Endothelial cell of umbilical vein (primary cell): ENCODE data around the gene EPAS1. TPM values are rescaled to one million over a fixed set of nuclear protein-coding genes. Genes with fewer than 3 reads are reported as not detected.

Experiments used
- BruUV-seq: library from RNA; stranded (reverse); fragments of 400-500 nt; replicated peaks from 2 replicates; lab custom pipeline; 2021; lab: Mats Ljungman, UMichigan
- CTCF ChIA-PET: fragments of 300-600, 350-600 bp; sonication (Branson Sonifier 250); formaldehyde crosslinking; loops from one replicate; lab custom pipeline; 2021; ENCODE audit warnings: antibody characterized with exemption, inconsistent platforms; lab: Charles Lee
- POLR2A ChIA-PET: fragments of 300-600, 350-600 bp; sonication (Branson Sonifier 250); formaldehyde crosslinking; loops from one replicate; lab custom pipeline; 2021; ENCODE audit warnings: antibody characterized with exemption, inconsistent platforms; lab: Charles Lee
- DNase-seq: peaks from one replicate; pipeline ENCODE4 v3.0.0-alpha.2; 2011; ENCODE audit warnings: low read depth, low spot score
- FAIRE-seq: peaks from 2 replicates; lab custom pipeline; 2011; peaks lifted over from hg19 to GRCh38; lab: Jason Lieb, UNC
- H2AFZ ChIP-seq: 2 replicates; pipeline ENCODE4 v1.6.0; 2012; ENCODE audit warnings: low read depth, low read length, control low read depth, inconsistent platforms
- H3K27ac ChIP-seq: 2 replicates; pipeline ENCODE4 v1.5.1; 2011; ENCODE audit warnings: low read depth, mild to moderate bottlenecking, control low read depth, low read length, moderate library complexity; ENCODE audit not compliant: insufficient read depth
- H3K27me3 ChIP-seq, 2 experiments: 2 replicates each; pipeline versions ENCODE4 v1.6.0 to v1.6.1; 2011; ENCODE audit warnings: low read length in 2 of 2, mixed read lengths in 1 of 2; ENCODE audit not compliant: control insufficient read depth in 2 of 2, insufficient read depth in 2 of 2
- H3K36me3 ChIP-seq, 2 experiments: 2 replicates in 1 of 2; 3 replicates in 1 of 2; pipeline ENCODE4 v1.5.1; 2011; ENCODE audit warnings: low read length in 2 of 2, mild to moderate bottlenecking in 1 of 2, moderate library complexity in 1 of 2; ENCODE audit not compliant: control insufficient read depth in 2 of 2, insufficient read depth in 2 of 2; ENCODE audit errors: extremely low read depth in 1 of 2
- H3K4me1 ChIP-seq: 3 replicates; pipeline ENCODE4 v1.5.1; 2011; ENCODE audit warnings: mild to moderate bottlenecking, low read length; ENCODE audit not compliant: control insufficient read depth, insufficient read depth; ENCODE audit errors: extremely low read depth
- H3K4me2 ChIP-seq: 2 replicates; pipeline ENCODE4 v1.6.1; 2011; ENCODE audit warnings: low read length, control low read depth, mixed read lengths; ENCODE audit not compliant: insufficient read depth
- H3K4me3 ChIP-seq, 3 experiments: fragments of 200-600 bp in 1 of 3; sonication (generic), shearing (Covaris generic) in 1 of 3; replicated peaks in 1 of 3; 2 replicates each; pipeline ENCODE4 v1.5.1; 2011 to 2016; ENCODE audit warnings: control low read depth in 3 of 3, low read length in 3 of 3, mild to moderate bottlenecking in 2 of 3, inconsistent platforms in 1 of 3, low read depth in 1 of 3, moderate library complexity in 1 of 3; ENCODE audit not compliant: insufficient read depth in 1 of 3
- H3K79me2 ChIP-seq: 2 replicates; pipeline ENCODE4 v1.6.0; 2012; ENCODE audit warnings: low read length, inconsistent platforms; ENCODE audit not compliant: control insufficient read depth, insufficient read depth
- H3K9ac ChIP-seq: replicated peaks from 2 replicates; pipeline ENCODE3; 2011; ENCODE audit warnings: low read length, control low read depth; ENCODE audit not compliant: insufficient read depth; ENCODE audit errors: extremely low read depth
- H3K9me1 ChIP-seq: replicated peaks from 3 replicates; pipeline ENCODE4 v1.6.0; 2011; ENCODE audit warnings: mild to moderate bottlenecking, low read length; ENCODE audit not compliant: control insufficient read depth, insufficient read depth; ENCODE audit errors: extremely low read depth
- H3K9me3 ChIP-seq: replicated peaks from 2 replicates; pipeline ENCODE4 v1.5.1; 2012; ENCODE audit warnings: low read length, inconsistent platforms; ENCODE audit not compliant: control insufficient read depth, insufficient read depth
- H4K20me1 ChIP-seq: replicated peaks from 2 replicates; pipeline ENCODE3; 2011; ENCODE audit warnings: mild to moderate bottlenecking, low read length; ENCODE audit not compliant: control insufficient read depth, insufficient read depth; ENCODE audit errors: extremely low read depth
- CTCF ChIP-seq, 2 donors: IDR thresholded peaks; 1 replicate in 1 of 2; 2 replicates in 1 of 2; pipeline ENCODE4 v1.5.1; 2011; ENCODE audit warnings: low read length in 2 of 2, mild to moderate bottlenecking in 2 of 2, moderate library complexity in 2 of 2, control low read depth in 1 of 2, inconsistent platforms in 1 of 2, low read depth in 1 of 2; ENCODE audit not compliant: insufficient read depth in 1 of 2; ENCODE audit errors: extremely low read depth in 1 of 2
- EZH2 ChIP-seq: IDR thresholded peaks from 2 replicates; pipeline ENCODE4 v1.6.1; 2012; ENCODE audit warnings: borderline replicate concordance, low read depth, mild to moderate bottlenecking, moderate library complexity, low read length, inconsistent platforms; ENCODE audit not compliant: severe bottlenecking
- FOS ChIP-seq: IDR thresholded peaks from 2 replicates; pipeline ENCODE4 v1.6.1; 2011; ENCODE audit warnings: mild to moderate bottlenecking, low read length, moderate library complexity, borderline replicate concordance; ENCODE audit not compliant: insufficient read depth
- GATA2 ChIP-seq: IDR thresholded peaks from 2 replicates; pipeline ENCODE4 v1.7.0; 2011; ENCODE audit warnings: low read depth, mild to moderate bottlenecking, moderate library complexity, mixed read lengths, low read length; ENCODE audit not compliant: insufficient read length, insufficient read depth
- JUN ChIP-seq: IDR thresholded peaks from 2 replicates; pipeline ENCODE4 v1.6.1; 2011; ENCODE audit warnings: borderline replicate concordance, low read depth; ENCODE audit not compliant: insufficient read length, insufficient read depth
- MYC ChIP-seq: IDR thresholded peaks from one replicate; pipeline ENCODE4 v1.6.1; 2011; ENCODE audit warnings: mild to moderate bottlenecking, low read depth, low read length
- POLR2A ChIP-seq: IDR thresholded peaks from 2 replicates; pipeline ENCODE4 v1.6.1; 2012; ENCODE audit warnings: low read depth, mild to moderate bottlenecking, control low read depth, low read length
- POLR2AphosphoS5 ChIP-seq: IDR thresholded peaks from 2 replicates; pipeline ENCODE4 v1.6.1; 2012; ENCODE audit warnings: low read depth, mild to moderate bottlenecking, control low read depth, low read length, moderate library complexity; ENCODE audit not compliant: insufficient read depth
- dilution Hi-C: fragments of 300-500 bp; cut with MboI; formaldehyde crosslinking; loops from one replicate; pipeline ENCODE4 v1.15.0; 2019; ENCODE audit warnings: low sequenced_read_pairs; ENCODE audit not compliant: extremely low pct_ligation_motif_present
- intact Hi-C: fragments of 100-400 bp; cut with micrococcal nuclease; formaldehyde crosslinking; loops from one replicate; pipeline ENCODE4 v1.10.0; 2022
- polyA plus RNA-seq, 4 experiments: library from polyadenylated mRNA; depleted of rRNA in 3 of 4; stranded (reverse) in 3 of 4; unstranded in 1 of 4; fragments of >200 nt; gene quantifications; 2 replicates each; pipeline versions ENCODE4 v1.2.1 to v1.2.3, GENCODE V29; 2011 to 2012; ENCODE audit warnings: missing spikeins in 1 of 4
- total RNA-seq: library from RNA; stranded (reverse); gene quantifications from 2 replicates; pipeline ENCODE4 v1.2.3, GENCODE V29; 2021
- TF ChIP-seq, protein P1 (sequence below): IDR thresholded peaks from 2 replicates; pipeline ENCODE4 v1.6.1; 2011; ENCODE audit not compliant: insufficient read depth, insufficient read length

Gene EPAS1
- total and polyA plus RNA-seq, 2 donors (not counting 3 experiments of a cell fraction or from before 2014, with no cell fraction given), result 229 to 374 TPM

- ChIA-PET CTCF (interaction anchor here (1.0 kb wide), 1 partner anchor 18 kb away, joined by 3 read pairs; no protein-coding TSS in a partner anchor), POLR2A (no interaction called here)
- peaks cover 40% of the 10 kb centered on the region for H3K4me1 ChIP-seq
- H3K27me3 ChIP-seq, result no peaks in the 10 kb centered on the region
- FAIRE-seq, result no peak
- dilution Hi-C loops (no loop called here), intact Hi-C loops (no loop called here)
- peaks cover 16% of the 10 kb centered on the region for H4K20me1 ChIP-seq
- TF ChIP-seq POLR2AphosphoS5 (no peak), EZH2 (no peak), FOS (no peak), MYC (no peak), GATA2 (no peak), JUN (no peak), POLR2A (no peak)
- TF ChIP-seq, protein P1, sequence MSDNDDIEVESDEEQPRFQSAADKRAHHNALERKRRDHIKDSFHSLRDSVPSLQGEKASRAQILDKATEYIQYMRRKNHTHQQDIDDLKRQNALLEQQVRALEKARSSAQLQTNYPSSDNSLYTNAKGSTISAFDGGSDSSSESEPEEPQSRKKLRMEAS, result no peak
- H2AFZ ChIP-seq, result no peak overlapping the region
- H3K9ac ChIP-seq, result no peak overlapping the region
- H3K4me3 ChIP-seq, result no peak overlapping the region
- DNase-seq, result no peak
- H3K9me1 ChIP-seq, result no peaks in the 10 kb centered on the region
- no peaks in the 10 kb centered on the region for H3K36me3 ChIP-seq
- H3K79me2 ChIP-seq, result peaks cover 69% of the 10 kb centered on the region
- H3K9me3 ChIP-seq, result no peaks in the 10 kb centered on the region
- no peak overlapping the region for H3K4me2 ChIP-seq
- no TSS peak for BruUV-seq
- H3K27ac ChIP-seq, result no peak overlapping the region
Observed at GRCh38 chr2:46328829-46329228, 31.6 kb downstream of the EPAS1 start.

- CTCF ChIA-PET, result interaction anchor here (1.0 to 1.4 kb wide), 4 partner anchors 87 to 336 kb away, joined by 3 to 4 read pairs (median 4); no protein-coding TSS in a partner anchor
- peaks cover 42% of the 10 kb centered on the region for H3K4me1 ChIP-seq
- POLR2A ChIA-PET, result no interaction called here
Observed at GRCh38 chr2:46329340-46329739, 32.1 kb downstream of the EPAS1 start.

More at GRCh38 chr2:46329340-46329739, 32.1 kb downstream of the EPAS1 start:
- Histone ChIP-seq H3K9me3 (no peaks in the 10 kb centered on the region), H3K4me3 (no peak overlapping the region), H3K9me1 (no peaks in the 10 kb centered on the region), H2AFZ (no peak overlapping the region), H3K4me2 (no peak overlapping the region), H3K27me3 (no peaks in the 10 kb centered on the region), H3K79me2 (peaks cover 72% of the 10 kb centered on the region), H3K9ac (no peak overlapping the region), H4K20me1 (peaks cover 17% of the 10 kb centered on the region), H3K36me3 (no peaks in the 10 kb centered on the region), H3K27ac (no peak overlapping the region)
- dilution Hi-C loops, result no loop called here
- no TSS peak for BruUV-seq
- intact Hi-C loops, result no loop called here
- TF ChIP-seq, protein P1, result no peak
- no peak for TF ChIP-seq CTCF (IDR thresholded peaks at IDR 0.05; ENCODE audit: extremely low read depth in 1 of 2, insufficient read depth in 1 of 2, low read depth in 1 of 2, low read length in 2 of 2)
- no peak for TF ChIP-seq POLR2A
- no peak for TF ChIP-seq MYC
- no peak for TF ChIP-seq POLR2AphosphoS5
- TF ChIP-seq JUN, result no peak
- no peak for TF ChIP-seq GATA2
- TF ChIP-seq EZH2, result no peak
- no peak for FAIRE-seq
- DNase-seq, result no peak
